NCI-H1048 (cell line): ENCODE results near the gene PCYT2.

ENCODE experiments used
- DNase-seq: peaks from one replicate; lab custom pipeline; 2025; lab: John Stamatoyannopoulos, UW

Gene PCYT2

GRCh38 chr17:81851423-81851822 lies 59.8 kb downstream of the PCYT2 start:
- DNase-seq = no peak
